Left cardiac atrium (tissue), 4 donors: ENCODE results near the gene MMP24. TPM values are rescaled to one million over a fixed set of nuclear protein-coding genes. Genes with fewer than 3 reads are reported as not detected.

ENCODE experiments used
- ATAC-seq, 2 donors: fragments of 200-7000 bp; cut with Tn5 transposase; one replicate each; pipeline ENCODE4 v1.9.1; 2020; ENCODE audit warnings: mild to moderate bottlenecking in 2 of 2, moderate library complexity in 2 of 2
- DNase-seq: peaks from one replicate; pipeline ENCODE4 v3.0.0-alpha.2; 2020
- intact Hi-C, 2 donors: fragments of 100-400 bp; cut with DNase I; formaldehyde crosslinking; loops; one replicate each; pipeline versions ENCODE4 v1.14.1 to v1.15.1; 2022 to 2023
- total RNA-seq, 2 donors: library from RNA; stranded (reverse); fragmentation: NEBNext Ultra II Directional; extraction: Animal tissue kit (Norgen Biotek cat#: 25700); gene quantifications; one replicate each; pipeline ENCODE4 v1.2.1, GENCODE V29; 2021
- donor health status: DM: no; HTN: yes; CAD: no.
- donor health status: DM: no; HTN: yes; CAD: no; lungs with severe emphysema.
- donor health status: DM: yes; HTN: yes; CAD: no.
- donor health status: Dilated cardiomyopathy.

The MMP24 gene
- total RNA-seq, 2 donors from 2014 or later, result 0.85 to 1.3 TPM

DNA sequence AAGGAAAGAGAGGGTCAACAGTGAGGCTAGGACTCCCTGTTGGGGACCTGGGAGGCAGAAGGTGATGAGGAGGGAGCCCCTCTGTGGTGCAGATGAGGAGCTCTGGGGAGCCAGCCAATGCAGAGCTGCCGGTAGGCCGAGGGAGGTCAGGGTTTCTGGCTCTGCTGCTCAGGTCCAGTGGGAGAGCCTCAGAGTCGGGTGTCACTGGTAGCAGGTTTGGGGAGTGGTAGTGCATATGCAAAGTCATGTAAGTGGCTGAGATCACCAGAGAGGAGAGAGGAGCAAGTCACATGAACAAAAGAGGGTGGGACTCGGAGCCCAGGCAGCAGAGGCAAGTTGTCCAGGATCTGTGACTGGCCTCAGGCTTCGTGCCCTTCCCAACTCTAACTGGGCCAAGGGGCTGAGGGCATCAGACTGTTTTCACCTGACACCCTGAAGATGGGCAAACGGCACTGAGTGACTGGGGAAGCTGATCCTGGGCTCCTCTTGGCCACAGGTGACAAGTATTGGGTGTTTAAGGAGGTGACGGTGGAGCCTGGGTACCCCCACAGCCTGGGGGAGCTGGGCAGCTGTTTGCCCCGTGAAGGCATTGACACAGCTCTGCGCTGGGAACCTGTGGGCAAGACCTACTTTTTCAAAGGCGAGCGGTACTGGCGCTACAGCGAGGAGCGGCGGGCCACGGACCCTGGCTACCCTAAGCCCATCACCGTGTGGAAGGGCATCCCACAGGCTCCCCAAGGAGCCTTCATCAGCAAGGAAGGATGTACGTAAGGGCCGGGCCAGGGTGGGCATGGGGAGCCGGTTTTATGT is 44.8 kb downstream of the MMP24 start:
- ATAC-seq (no peak), DNase-seq (no peak)
- intact Hi-C loops, result loop anchor here in 1 of 2 donors (10.0 kb wide), 1 partner anchor 176 kb away; the partner anchor contains the start of gene TRPC4AP

DNA sequence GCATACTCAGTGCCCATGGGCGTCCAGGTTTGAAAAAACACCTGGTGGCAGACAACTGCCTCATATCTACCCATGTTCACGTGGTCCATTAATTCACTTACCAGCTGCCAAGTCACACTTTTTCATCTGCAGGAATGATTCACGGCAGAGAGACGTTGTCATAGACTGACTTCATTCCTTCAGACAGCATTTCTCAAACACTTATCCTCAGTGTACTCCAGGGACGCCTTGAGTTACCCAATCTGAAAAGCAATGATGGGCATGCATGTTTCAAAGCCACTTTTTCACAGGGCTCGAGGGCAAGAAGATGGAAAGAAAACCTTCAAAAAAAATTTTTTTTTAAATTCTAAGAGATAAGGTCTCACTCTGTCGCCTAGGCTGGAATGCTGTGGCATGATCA is 45.4 kb downstream of the MMP24 start:
- intact Hi-C loops, result loop anchor here in 1 of 2 donors (10.0 kb wide), 1 partner anchor 177 kb away; the partner anchor contains the start of gene TRPC4AP
- DNase-seq (no peak), ATAC-seq (no peak)

DNA sequence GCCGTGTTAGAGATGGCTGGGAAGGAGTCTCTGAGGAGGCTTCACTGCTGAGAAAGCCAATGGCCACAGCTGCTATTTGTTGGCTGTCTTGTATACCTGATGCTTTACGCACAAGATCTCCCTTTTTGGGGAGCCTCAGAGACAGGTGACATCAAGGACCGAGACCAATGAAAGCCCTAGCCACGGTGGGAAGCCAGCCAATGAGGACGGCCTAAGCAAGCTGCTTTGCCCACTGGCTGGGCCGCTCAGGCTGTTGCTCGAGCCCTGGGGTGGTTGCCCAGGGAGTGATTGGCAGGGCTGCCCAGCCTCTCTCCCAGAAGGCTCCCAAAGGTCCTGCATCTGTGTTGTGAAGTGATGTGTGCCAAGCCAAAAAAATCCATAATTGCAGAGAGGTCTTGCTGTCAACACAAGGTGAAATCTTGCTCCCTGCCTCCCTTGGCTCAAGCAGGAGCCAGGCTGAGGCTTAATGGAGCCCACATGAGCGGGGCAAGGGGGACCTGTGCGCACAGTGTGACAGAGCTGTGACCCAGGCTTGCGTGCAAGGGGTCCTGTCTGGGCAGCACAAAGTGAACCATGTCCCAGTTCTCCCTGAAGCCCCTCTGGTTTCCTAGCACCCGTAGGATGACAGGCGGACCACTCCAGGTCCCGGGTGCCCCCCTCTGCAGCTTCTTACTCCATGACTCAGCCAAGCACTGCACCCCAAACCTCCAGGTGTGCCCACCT is 47.1 kb downstream of the MMP24 start:
- intact Hi-C loops, result loop anchor here in 1 of 2 donors (10.0 kb wide), 1 partner anchor 179 kb away; the partner anchor contains the start of gene TRPC4AP
- no peak for DNase-seq
- ATAC-seq, result peak in 1 of 2 donors; percentile 29

DNA sequence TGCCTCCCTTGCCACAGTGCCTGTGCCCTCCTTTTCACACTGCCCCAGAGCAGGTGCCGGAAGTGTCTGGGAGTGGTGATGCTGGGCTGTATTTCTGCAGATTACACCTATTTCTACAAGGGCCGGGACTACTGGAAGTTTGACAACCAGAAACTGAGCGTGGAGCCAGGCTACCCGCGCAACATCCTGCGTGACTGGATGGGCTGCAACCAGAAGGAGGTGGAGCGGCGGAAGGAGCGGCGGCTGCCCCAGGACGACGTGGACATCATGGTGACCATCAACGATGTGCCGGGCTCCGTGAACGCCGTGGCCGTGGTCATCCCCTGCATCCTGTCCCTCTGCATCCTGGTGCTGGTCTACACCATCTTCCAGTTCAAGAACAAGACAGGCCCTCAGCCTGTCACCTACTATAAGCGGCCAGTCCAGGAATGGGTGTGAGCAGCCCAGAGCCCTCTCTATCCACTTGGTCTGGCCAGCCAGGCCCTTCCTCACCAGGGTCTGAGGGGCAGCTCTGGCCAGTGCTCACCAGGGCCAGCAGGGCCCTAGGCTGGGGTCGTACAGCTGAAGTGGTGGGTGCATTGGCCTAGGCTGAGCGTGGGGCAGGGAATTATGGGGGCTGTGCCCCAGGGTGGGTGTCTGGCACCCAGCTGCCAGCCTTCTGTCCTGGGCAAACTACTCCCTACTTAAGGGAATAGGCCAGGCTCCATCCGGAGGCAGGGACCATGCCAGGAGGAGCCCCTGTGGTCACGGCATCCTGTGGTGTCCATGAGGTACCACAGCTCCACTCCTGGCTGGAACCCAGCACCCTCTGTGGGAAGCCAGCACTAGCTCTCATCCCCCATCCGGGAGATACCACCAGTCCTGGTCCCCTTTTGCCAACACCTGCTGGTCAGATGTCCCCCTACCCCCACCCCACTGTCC is 47.9 kb downstream of the MMP24 start:
- intact Hi-C loops, result loop anchor here in 1 of 2 donors (10.0 kb wide), 1 partner anchor 180 kb away; the partner anchor contains the start of gene TRPC4AP

DNA sequence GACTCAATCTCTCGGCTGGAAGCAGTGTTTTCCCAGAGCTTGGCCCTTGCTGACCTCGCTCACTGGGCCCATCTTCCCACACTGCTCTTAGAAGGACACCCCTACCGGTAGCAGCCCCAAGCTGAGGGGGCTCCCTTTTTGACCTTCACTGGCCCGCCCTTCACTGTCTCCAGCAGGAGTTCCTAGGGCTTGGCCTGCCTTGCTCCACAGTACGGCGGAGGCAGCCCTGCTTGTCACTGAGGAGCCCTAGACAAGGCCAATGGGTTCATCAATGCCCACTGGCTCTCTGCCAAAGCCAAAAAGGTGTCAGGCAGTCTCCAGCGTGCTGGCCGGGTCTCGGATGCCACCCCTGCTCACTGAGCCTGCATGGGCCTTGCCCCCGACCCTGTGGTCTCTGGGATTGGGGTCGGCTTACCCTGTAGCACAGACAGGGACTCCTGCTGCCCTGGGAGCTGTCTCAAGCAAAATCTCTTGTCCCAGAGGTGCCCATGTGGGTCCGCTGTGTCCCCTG is 49.3 kb downstream of the MMP24 start:
- ATAC-seq (no peak), DNase-seq (no peak)
- intact Hi-C loops, result loop anchor here in 1 of 2 donors (10.0 kb wide), 1 partner anchor 181 kb away; the partner anchor contains the start of gene TRPC4AP

More for the DNA sequence above, 47.9 kb downstream of the MMP24 start:
- DNase-seq, result no peak
- no peak for ATAC-seq

DNA sequence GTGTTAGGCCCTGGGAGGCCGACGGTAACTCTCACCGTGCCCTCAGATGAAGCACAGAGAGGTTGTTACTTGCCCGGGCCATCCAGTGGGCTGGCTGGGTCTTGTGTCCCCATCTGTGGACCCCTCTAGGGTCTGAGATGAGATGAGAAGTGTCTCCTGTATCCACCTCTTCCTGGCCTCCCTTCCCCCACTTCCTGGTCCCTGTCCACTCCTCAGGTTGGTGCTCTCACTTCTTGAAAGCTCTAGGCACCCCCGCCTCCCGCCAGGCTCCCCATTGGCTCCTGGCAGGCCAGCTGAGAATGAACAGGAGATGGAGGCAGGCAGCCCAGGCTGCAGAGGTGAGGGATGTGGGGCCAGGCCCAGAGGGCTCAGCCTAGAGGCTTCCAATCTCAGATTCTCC is 49.9 kb downstream of the MMP24 start:
- DNase-seq (no peak), ATAC-seq (no peak)
- intact Hi-C loops, result loop anchor here in 1 of 2 donors (10.0 kb wide), 1 partner anchor 182 kb away; the partner anchor contains the start of gene TRPC4AP

DNA sequence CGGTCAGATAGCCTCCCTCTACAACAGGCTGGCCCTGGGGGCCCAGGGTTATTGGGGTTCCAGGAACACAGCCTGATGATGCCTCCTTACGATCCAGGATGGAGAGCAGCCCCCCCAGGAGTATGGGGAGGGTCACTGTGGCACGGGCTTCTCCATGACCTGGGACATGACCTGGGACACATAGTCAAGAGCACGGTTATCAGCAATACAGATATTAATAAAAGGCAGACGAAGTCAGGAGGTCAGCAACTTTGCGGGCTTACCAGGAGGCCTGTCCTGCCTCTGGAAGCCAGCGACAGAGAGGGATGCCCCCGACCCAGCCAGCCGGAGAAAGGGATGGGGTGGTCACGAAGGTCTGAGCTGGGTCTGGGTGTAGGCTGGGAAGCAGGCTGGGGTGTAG is 50.6 kb downstream of the MMP24 start:
- intact Hi-C loops, result loop anchor here in 1 of 2 donors (10.0 kb wide), 1 partner anchor 182 kb away; the partner anchor contains the start of gene TRPC4AP
- no peak for ATAC-seq
- DNase-seq, result no peak

DNA sequence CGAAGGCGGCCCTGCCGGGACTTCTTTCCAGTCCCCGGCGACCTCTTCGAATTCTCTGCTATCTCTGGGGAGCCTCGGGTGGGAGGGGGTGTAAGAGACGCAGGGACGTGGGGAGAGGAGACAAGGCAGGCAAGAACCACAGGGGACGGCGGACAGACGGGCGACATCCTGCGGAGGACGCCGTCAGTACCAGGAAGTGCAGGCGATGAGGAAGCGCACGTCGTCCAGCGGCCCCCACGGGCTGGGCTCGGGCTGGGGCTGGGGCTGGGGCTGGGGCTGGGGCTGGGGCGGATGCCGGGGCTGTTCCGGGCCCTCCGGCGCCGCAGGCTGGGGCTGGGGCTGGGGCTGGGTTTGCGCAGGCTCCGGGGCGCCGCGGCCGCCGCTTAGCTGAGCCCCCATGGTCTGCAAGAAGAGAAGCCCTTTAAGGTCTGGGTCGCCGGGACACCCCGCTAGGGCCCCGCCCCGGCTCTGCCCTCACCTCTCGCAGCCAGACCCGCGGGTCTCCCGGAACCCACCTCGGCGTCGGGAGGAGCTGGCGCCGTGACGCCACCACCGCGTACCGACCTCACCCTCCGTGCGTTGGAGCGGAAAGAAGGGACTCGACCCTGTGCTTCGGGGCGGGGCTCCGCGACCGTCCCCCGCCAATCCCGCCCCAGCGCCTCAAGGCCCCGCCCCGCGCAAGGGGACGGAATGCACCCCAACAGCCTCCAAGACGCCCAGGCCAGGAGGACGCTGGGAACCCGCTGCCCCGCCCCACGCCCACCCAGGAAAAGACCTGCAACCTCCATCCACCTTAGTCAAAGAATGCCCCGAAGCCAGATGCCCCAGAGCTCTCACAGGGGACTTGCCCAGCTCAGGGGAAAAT is 51.3 kb downstream of the MMP24 start, which contains the start of gene MMP24OS:
Gene MMP24OS (minus strand): TSS at position 592 of the 865 bp plus-strand sequence. CDS start 193 bp downstream, at position 399.
- peak; percentile 94 to 95 for ATAC-seq
- DNase-seq, result peak; percentile 92
- intact Hi-C loops, result loop anchor here in 1 of 2 donors (10.0 kb wide), 1 partner anchor 183 kb away; the partner anchor contains the start of gene TRPC4AP

DNA sequence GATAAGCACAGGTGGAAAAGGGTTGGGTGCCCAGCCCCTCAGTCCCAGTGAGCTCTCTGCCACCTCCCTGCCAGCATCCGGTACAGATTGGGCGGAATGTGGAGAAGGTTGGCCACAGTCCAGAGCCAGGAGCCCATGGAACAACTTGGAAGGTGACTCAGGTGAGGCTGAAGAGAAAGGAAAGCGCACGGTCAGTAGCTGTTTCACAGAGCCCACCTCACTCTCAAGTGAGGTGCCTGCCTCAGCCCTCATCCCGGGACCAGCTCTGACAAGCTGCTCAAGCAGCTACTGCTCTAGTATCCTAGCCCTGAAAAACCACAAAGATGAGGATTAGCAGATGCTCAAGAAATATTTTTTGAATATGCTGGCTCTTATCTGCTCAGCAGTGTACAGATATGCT is 52.5 kb downstream of the MMP24 start:
- no peak for DNase-seq
- intact Hi-C loops, result loop anchor here in 1 of 2 donors (10.0 kb wide), 1 partner anchor 184 kb away; the partner anchor contains the start of gene TRPC4AP
- no peak for ATAC-seq

DNA sequence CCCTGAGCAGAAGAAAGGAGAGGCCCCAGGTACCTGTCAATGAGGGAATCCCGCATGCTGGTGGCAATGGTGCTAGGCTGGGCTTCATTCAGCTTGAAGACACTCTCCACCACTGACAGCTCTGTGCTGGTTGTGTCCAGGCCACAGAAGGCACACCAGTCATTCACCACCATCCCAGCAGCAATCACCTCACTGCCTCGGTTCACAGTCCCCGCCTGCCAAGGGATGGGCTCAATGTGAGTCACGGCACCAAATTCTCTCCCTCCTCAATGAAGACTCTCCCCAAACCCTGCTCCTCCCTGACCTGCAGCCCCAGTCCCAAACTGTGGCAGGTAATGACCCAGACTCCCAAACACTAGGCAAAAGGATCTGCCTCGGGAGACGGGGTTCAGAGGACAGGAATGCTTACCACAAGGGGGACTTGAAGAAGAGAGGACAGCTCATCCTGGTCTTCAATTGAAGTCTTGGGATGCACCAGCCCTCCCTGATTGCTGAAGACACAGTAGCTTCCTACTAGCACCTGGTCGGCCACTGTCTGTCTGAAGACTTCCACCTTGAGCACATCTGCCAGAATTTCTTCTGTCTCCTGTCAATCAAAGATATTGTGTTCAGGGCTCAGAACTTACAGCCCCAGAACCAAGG is 53.2 kb downstream of the MMP24 start:
- no peak for ATAC-seq
- intact Hi-C loops, result loop anchor here in 1 of 2 donors (10.0 kb wide), 1 partner anchor 185 kb away; the partner anchor contains the start of gene TRPC4AP

DNA sequence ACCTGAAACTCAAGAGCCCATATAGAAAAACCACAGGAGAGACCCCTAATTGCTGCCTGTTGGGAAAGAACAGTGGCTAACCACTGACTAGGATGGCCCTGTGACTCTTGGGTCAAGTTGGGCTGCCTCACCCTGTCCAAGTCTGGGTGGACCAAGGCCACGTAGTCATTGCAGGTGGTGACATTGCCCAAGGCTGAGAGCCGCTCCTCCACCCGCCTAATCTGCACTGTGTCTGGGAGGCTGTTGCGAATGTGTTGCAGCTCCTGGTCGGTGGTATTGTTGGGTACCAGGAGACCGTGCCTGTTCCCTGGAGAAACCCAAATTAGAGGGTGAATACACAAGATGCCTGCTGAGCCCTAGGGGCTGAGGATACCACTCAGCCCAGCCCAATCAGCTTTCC is 54.0 kb downstream of the MMP24 start:
- intact Hi-C loops, result no loop called here
- DNase-seq (no peak), ATAC-seq (no peak)

More for the DNA sequence above, 53.2 kb downstream of the MMP24 start:
- DNase-seq, result no peak

DNA sequence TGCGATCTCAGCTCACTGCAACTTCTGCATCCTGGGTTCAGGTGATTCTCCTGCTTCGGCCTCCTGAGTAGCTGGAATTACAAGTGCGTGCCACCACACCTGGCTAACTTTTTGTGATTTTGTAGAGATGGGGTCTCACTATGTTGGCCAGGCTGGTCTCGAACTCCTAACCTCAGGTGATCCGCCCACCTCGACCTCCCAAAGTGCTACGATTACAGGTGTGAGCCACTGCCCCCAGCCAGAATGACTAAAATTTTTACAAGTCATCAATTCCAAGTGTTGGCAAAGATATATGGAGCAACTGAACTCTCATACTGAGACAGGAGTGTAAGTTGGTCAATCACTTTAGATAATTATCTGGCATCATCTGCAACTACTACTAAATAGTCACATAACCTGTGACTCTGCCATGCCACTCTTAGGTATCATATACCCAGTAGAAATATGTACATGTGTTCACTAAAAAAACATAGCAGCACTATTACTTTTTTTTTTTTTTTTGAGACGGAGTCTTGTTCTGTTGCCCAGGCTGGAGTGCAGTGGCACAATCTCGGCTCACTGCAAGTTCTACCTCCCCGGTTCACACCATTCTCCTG is 55.1 kb downstream of the MMP24 start:
- no peak for DNase-seq
- intact Hi-C loops, result no loop called here
- ATAC-seq, result no peak

DNA sequence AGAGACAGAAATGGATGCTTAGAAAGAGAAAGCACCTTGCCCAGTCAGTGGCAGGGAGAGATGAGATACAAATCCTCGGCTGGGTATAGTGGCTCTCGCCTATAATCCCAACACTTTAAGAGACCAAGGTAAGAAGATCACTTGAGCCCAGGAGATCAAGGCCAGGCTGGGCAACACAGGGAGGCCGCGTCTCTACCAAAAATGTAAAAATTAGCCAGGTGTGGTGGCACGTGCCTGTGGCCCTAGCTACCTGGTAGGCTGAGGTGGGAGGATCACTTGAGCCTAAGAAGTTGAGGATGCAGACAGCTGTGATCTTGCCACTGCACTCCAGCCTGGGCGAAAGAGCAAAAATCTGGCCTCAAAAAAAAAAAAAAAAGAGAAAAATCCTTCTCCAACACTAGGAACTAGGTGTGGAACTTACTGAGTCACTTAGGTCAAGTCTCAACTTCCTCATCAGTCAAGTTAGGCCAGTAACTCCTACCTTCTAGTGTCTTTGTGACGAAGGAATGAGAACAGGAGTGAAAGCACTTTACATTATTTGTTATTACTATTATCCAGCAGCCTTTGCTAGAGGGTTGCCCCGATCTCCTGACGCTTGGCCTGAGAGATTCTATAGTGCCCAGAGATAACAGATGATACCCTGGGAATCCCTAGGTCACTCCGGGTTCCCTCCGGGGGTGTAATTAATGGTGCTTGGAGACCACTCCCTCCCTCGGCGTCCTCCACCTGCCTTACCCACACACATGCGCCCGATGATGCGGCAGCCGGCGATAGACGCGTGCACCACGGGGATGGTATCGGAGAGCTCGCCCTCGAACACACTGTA is 57.2 kb downstream of the MMP24 start:
- DNase-seq (no peak), ATAC-seq (no peak)
- intact Hi-C loops, result no loop called here

DNA sequence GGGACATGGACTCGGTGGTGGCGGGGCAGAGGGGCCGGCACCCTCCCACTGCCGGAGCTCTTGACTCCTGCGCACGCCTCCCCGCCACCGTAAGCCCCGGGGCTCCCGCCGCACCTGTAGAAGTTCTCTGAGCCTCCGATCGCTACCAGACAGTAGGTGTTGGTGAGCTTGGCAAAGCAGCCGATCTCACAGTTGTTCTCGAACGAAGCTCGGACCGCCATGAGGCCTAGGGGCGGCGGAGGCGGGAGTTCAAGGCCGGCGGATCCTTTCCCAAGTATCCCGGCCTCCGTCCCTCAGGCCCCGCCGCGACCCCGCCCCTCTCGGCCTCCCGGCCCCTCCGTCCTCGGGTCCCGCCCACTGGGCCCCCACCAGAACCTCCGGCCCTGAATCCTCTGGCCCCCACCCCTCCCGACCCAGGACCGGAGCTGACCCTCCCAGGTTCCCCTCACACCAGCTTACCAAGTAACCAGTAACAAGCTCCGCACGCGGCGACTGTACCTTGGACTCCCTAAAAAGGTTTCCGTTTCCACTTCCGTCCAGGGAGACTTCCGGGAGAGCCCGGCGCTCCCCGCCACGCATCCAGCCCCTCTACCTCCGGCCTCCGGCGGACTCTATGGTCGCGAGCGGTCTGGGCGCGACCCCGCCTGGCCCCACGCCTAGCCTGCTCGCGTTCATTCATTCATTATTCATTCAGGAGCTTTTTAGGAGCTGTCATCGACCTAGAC is 57.9 kb downstream of the MMP24 start, which contains the start of gene EIF6:
Gene EIF6 (minus strand): TSS at position 506 of the 725 bp plus-strand sequence. CDS start 285 bp downstream, at position 221.
- ATAC-seq (peak; percentile 94), DNase-seq (peak; percentile 90)
- intact Hi-C loops, result no loop called here
